ENCODE data around the gene ZSCAN4.

ZSCAN4 gene

DNA sequence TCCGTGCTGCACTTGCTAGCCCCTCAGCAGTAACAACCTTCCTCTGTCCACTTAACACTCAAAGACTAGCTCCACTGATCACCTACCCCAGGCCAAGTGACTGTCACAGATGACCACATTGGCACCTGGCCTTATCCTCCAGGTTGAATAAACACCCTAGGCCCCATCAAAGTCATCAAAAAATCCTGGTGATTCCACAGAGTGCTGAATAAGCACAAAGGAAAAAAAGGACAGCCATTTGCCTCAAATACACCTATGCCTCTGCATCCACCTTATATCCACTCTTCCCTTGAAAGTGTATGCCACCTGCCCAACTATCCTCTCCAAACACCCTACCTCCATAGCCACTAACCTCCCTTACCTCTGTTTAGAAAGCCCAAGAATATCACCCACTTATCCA, 37.6 kb downstream of the ZSCAN4 start:
- H3K36me3 ChIP-seq (ENCODE audit: control insufficient read depth in 5 of 5, insufficient read depth in 5 of 5, low read length in 5 of 5) = peaks cover 7 to 26% (median 16%) of the 10 kb centered on the region in 5 donors
- H3K9me3 ChIP-seq (ENCODE audit: control insufficient read depth in 5 of 5, low read length in 5 of 5) = peaks cover 39 to 88% (median 73%) of the 10 kb centered on the region in 5 donors
- H3K27me3 ChIP-seq (ENCODE audit: control insufficient read depth in 5 of 5, insufficient read depth in 4 of 5, low read length in 5 of 5) = no peaks in the 10 kb centered on the region
- H3K4me1 ChIP-seq (ENCODE audit: control insufficient read depth in 5 of 5, insufficient read depth in 5 of 5, low read length in 5 of 5) = peaks cover 6 to 18% (median 11%) of the 10 kb centered on the region in 5 donors
- H3K9ac ChIP-seq (ENCODE audit: low read length in 5 of 5) = no peak overlapping the region
- no peak overlapping the region for H3K27ac ChIP-seq (ENCODE audit: low read depth, low read length)
- peak overlapping the region in 3 of 5 donors; percentile 10 to 50 (median 49) for H3K4me3 ChIP-seq (ENCODE audit: low read depth in 1 of 5, low read length in 5 of 5)

DNA sequence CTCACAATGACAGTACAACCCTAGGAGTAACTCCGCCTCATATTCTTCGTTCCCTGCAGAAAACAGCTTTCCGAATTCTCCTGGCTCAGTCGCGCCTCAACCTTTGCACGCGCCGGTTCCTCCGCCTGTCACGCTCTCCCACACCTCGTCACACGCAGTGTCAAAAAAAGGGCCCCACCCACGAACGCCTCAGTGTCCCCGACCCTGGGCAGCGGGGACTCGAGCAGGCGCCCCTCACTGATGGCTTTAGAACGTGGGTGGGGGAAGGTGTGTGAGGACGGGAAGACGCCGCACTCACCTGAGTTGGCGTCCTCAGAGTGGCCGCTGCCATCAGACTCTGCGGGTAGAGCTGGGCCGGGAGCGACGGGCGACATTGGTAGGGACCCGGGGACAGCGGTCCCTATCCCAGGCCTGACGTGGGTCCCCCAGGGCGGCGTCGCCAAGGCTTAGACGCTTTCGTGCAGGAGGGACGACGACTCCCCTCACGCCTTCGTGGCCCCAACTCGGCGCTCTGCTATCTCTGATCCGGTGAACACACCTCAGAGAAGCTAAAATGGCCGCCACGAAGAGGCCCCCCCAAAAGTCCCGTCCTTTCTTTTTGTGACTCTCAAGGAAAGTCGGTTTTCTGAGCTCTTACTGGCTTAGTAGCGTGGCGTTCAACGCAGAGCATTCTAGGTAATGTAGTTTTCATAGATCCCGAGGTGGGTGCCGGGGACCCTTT, 40.1 kb downstream of the ZSCAN4 start, which contains the start of gene ZNF154:
Gene ZNF154, minus strand, starts transcription at position 564 of the 721 bp plus-strand sequence. Its CDS starts 233 bp downstream, at position 331.
- peak within 1 kb of the TSS; percentile 41 to 81 (median 68) for H3K4me3 ChIP-seq (ENCODE audit: low read depth in 1 of 5, low read length in 5 of 5)
- H3K27ac ChIP-seq (ENCODE audit: low read depth, low read length) = no peak within 1 kb of the TSS
- no peaks in the 10 kb centered on the region for H3K27me3 ChIP-seq (ENCODE audit: control insufficient read depth in 5 of 5, insufficient read depth in 4 of 5, low read length in 5 of 5)
- H3K9ac ChIP-seq (ENCODE audit: low read length in 5 of 5) = peak within 1 kb of the TSS in 4 of 5 donors; percentile 63 to 69 (median 66)
- H3K36me3 ChIP-seq (ENCODE audit: control insufficient read depth in 5 of 5, insufficient read depth in 5 of 5, low read length in 5 of 5) = peaks cover 0 to 10% (median 4%) of the 10 kb centered on the region in 5 donors
- peaks cover 0 to 18% (median 11%) of the 10 kb centered on the region in 5 donors for H3K4me1 ChIP-seq (ENCODE audit: control insufficient read depth in 5 of 5, insufficient read depth in 5 of 5, low read length in 5 of 5)
- peaks cover 25 to 81% (median 62%) of the 10 kb centered on the region in 5 donors for H3K9me3 ChIP-seq (ENCODE audit: control insufficient read depth in 5 of 5, low read length in 5 of 5)

DNA sequence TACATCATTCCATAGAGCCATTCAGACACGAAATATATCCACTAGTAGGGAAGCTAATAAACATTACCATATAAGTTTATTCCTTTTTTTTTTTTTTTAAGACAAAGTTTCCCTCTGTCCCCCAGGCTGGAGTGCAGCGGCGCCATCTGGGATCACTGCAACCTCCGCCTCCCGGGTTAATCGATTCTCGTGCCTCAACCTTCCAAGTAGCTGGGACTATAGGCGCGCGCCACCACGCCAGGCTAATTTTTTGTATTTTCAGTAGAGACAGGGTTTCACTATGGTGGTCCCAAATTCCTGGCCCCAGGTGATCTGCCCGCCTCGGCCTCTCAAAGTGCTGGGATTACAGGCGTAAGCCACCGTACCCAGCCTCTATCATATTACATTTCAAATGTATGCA, 40.9 kb downstream of the ZSCAN4 start:
- Histone ChIP-seq H3K9me3 (ENCODE audit: control insufficient read depth in 5 of 5, low read length in 5 of 5) (peaks cover 18 to 78% (median 58%) of the 10 kb centered on the region in 5 donors), H3K4me3 (ENCODE audit: low read depth in 1 of 5, low read length in 5 of 5) (peak overlapping the region; percentile 41 to 81 (median 68)), H3K27ac (ENCODE audit: low read depth, low read length) (no peak overlapping the region), H3K4me1 (ENCODE audit: control insufficient read depth in 5 of 5, insufficient read depth in 5 of 5, low read length in 5 of 5) (peaks cover 0 to 18% (median 11%) of the 10 kb centered on the region in 5 donors), H3K36me3 (ENCODE audit: control insufficient read depth in 5 of 5, insufficient read depth in 5 of 5, low read length in 5 of 5) (peaks cover 2 to 11% (median 5%) of the 10 kb centered on the region in 5 donors), H3K27me3 (ENCODE audit: control insufficient read depth in 5 of 5, insufficient read depth in 4 of 5, low read length in 5 of 5) (no peaks in the 10 kb centered on the region), H3K9ac (ENCODE audit: low read length in 5 of 5) (no peak overlapping the region)

DNA sequence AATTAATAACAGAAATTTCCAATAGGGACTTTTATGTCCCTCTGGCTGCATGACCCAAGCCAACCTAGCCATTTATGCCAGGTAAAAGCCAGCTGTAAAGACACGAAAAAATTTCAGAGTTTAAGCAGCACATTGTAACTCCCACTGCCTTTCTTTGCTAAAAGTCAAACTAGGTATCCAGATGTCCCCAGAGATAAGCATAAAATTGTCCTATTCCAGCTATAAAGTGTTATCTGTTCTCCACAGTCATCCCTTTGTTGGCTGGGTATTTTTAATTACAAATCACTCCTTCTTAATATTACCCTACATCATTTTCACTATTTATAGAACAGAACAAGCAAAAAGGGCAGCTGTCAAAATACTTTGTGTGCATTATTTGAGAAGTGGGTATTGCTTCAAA, 43.5 kb downstream of the ZSCAN4 start:
- Histone ChIP-seq H3K9me3 (ENCODE audit: control insufficient read depth in 5 of 5, low read length in 5 of 5) (peaks cover 11 to 71% (median 56%) of the 10 kb centered on the region in 5 donors), H3K36me3 (ENCODE audit: control insufficient read depth in 5 of 5, insufficient read depth in 5 of 5, low read length in 5 of 5) (peaks cover 2 to 10% (median 7%) of the 10 kb centered on the region in 5 donors), H3K27me3 (ENCODE audit: control insufficient read depth in 5 of 5, insufficient read depth in 4 of 5, low read length in 5 of 5) (no peaks in the 10 kb centered on the region), H3K27ac (ENCODE audit: low read depth, low read length) (no peak overlapping the region), H3K9ac (ENCODE audit: low read length in 5 of 5) (no peak overlapping the region), H3K4me3 (ENCODE audit: low read depth in 1 of 5, low read length in 5 of 5) (no peak overlapping the region), H3K4me1 (ENCODE audit: control insufficient read depth in 5 of 5, insufficient read depth in 5 of 5, low read length in 5 of 5) (peaks cover 0 to 14% (median 8%) of the 10 kb centered on the region in 5 donors)

DNA sequence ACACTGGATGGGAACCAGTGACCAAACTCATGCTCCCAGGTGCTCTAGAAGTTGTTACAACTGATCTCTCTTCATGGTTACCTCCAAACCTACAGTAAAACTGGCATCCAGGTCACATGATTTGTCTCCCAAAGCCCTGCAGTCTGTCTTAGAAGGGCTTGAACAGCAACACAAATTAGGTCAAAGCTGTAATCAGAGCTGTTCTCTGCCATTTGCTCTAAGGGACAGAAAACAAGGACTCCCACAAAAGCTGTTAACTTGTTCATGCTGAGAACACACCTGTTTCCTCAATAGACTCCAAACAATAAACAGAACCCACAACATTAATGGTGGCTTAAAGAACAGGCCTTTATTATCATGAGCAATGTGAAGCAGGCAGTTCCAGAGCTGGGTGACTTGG, 50.7 kb downstream of the ZSCAN4 start:
- Histone ChIP-seq H3K27me3 (ENCODE audit: control insufficient read depth in 5 of 5, insufficient read depth in 4 of 5, low read length in 5 of 5) (peaks cover 0 to 4% (median 0%) of the 10 kb centered on the region in 5 donors), H3K4me3 (ENCODE audit: low read depth in 1 of 5, low read length in 5 of 5) (peak overlapping the region in 3 of 5 donors; percentile 35 to 58 (median 44)), H3K9ac (ENCODE audit: low read length in 5 of 5) (no peak overlapping the region), H3K27ac (ENCODE audit: low read depth, low read length) (no peak overlapping the region), H3K9me3 (ENCODE audit: control insufficient read depth in 5 of 5, low read length in 5 of 5) (peaks cover 43 to 80% (median 58%) of the 10 kb centered on the region in 5 donors), H3K36me3 (ENCODE audit: control insufficient read depth in 5 of 5, insufficient read depth in 5 of 5, low read length in 5 of 5) (peaks cover 30 to 43% (median 39%) of the 10 kb centered on the region in 5 donors), H3K4me1 (ENCODE audit: control insufficient read depth in 5 of 5, insufficient read depth in 5 of 5, low read length in 5 of 5) (peaks cover 0 to 12% (median 0%) of the 10 kb centered on the region in 5 donors)

DNA sequence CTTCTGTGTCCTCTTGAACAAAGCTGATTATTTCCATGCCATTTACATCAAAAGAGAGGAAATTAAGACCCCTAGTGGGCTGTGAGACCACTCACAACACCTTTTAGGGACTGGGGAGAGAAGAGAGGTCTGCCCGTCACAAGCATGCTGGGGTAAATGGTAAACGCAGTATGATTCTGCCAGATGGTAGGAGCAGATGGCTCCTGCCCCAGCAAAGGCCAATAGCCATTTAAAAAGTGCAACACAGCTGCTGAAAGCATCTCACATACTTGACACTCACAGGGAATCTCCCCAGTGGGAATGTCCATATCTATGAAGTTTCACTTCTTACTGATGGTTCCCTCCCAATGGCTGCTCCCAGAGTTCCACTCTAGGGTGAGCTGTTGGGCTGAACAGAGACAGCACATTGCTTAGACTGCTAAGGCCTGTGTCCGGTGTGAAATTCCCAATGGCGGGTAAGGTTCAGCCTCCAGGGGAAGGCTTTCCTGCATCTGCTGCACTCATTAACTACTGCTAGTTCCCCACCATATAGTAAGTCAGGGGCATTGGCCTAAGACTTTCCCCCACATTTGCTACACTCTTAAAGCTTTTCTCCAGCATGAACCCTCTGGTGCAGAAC, 51.3 kb downstream of the ZSCAN4 start:
- Histone ChIP-seq H3K9ac (ENCODE audit: low read length in 5 of 5) (no peak overlapping the region), H3K27me3 (ENCODE audit: control insufficient read depth in 5 of 5, insufficient read depth in 4 of 5, low read length in 5 of 5) (peaks cover 0 to 4% (median 0%) of the 10 kb centered on the region in 5 donors), H3K27ac (ENCODE audit: low read depth, low read length) (no peak overlapping the region), H3K4me1 (ENCODE audit: control insufficient read depth in 5 of 5, insufficient read depth in 5 of 5, low read length in 5 of 5) (peaks cover 0 to 12% (median 0%) of the 10 kb centered on the region in 5 donors), H3K4me3 (ENCODE audit: low read depth in 1 of 5, low read length in 5 of 5) (peak overlapping the region; percentile 6 to 58 (median 36)), H3K9me3 (ENCODE audit: control insufficient read depth in 5 of 5, low read length in 5 of 5) (peaks cover 39 to 79% (median 55%) of the 10 kb centered on the region in 5 donors), H3K36me3 (ENCODE audit: control insufficient read depth in 5 of 5, insufficient read depth in 5 of 5, low read length in 5 of 5) (peaks cover 25 to 41% (median 39%) of the 10 kb centered on the region in 5 donors)

DNA sequence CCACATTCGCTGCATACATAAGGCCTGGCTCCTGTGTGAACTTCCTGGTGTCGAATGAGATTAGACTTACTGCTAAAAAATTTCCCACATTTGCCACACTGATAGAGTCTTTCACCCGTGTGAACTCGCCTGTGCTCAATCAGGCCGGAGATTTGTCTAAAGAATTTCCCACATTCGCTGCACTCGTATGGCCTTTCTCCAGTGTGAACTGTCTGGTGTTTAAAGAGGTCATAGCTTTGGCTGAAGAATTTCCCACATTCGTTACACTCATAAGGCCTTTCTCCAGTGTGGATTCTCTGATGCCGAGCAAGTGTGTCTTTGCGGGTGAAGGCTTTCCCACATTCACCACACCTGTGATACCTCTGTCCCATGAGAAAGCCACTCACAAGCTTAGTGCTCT, 52.1 kb downstream of the ZSCAN4 start:
- Histone ChIP-seq H3K4me1 (ENCODE audit: control insufficient read depth in 5 of 5, insufficient read depth in 5 of 5, low read length in 5 of 5) (peaks cover 0 to 12% (median 0%) of the 10 kb centered on the region in 5 donors), H3K27ac (ENCODE audit: low read depth, low read length) (no peak overlapping the region), H3K9me3 (ENCODE audit: control insufficient read depth in 5 of 5, low read length in 5 of 5) (peaks cover 42 to 79% (median 57%) of the 10 kb centered on the region in 5 donors), H3K4me3 (ENCODE audit: low read depth in 1 of 5, low read length in 5 of 5) (peak overlapping the region; percentile 10 to 58 (median 36)), H3K36me3 (ENCODE audit: control insufficient read depth in 5 of 5, insufficient read depth in 5 of 5, low read length in 5 of 5) (peaks cover 25 to 41% (median 39%) of the 10 kb centered on the region in 5 donors), H3K9ac (ENCODE audit: low read length in 5 of 5) (peak overlapping the region in 1 of 5 donors; percentile 97), H3K27me3 (ENCODE audit: control insufficient read depth in 5 of 5, insufficient read depth in 4 of 5, low read length in 5 of 5) (peaks cover 0 to 4% (median 0%) of the 10 kb centered on the region in 5 donors)
